HG03575 (cell line): Measurements from ENCODE around the gene CMIP.
"Not testable (repeated sequence)": the region's sequence is repeated elsewhere in the genome, so short reads cannot be mapped to it uniquely, and the experiment has no call there.

Experiments
- ATAC-seq: cut with Tn5 transposase; IDR thresholded peaks from one replicate; pipeline ENCODE4 v1.9.1; 2021; ENCODE audit not compliant: unreplicated experiment, insufficient number of reproducible peaks, low FRiP score; ENCODE audit errors: extremely low read depth

CMIP gene

GRCh38 chr16:81521141-81521626, 76.6 kb downstream of the CMIP start:
- no peak for ATAC-seq

- no peak for ATAC-seq
Measured at GRCh38 chr16:81522108-81522701, 77.6 kb downstream of the CMIP start.

GRCh38 chr16:81522851-81523250, 78.2 kb downstream of the CMIP start:
- not testable (repeated sequence) for ATAC-seq

GRCh38 chr16:81523387-81524115, 78.9 kb downstream of the CMIP start:
- ATAC-seq = no peak

GRCh38 chr16:81524382-81524781, 79.8 kb downstream of the CMIP start:
- no peak for ATAC-seq

GRCh38 chr16:81524885-81525284, 80.3 kb downstream of the CMIP start:
- ATAC-seq = not testable (repeated sequence)

GRCh38 chr16:81526199-81526598, 81.6 kb downstream of the CMIP start:
- no peak for ATAC-seq

GRCh38 chr16:81526935-81527334, 82.3 kb downstream of the CMIP start:
- no peak for ATAC-seq

GRCh38 chr16:81527477-81528178, 83.0 kb downstream of the CMIP start:
- ATAC-seq = no peak

- no peak for ATAC-seq
Measured at GRCh38 chr16:81528256-81528655, 83.6 kb downstream of the CMIP start.

GRCh38 chr16:81530296-81530721, 85.7 kb downstream of the CMIP start:
- no peak for ATAC-seq

- ATAC-seq = no peak
Measured at GRCh38 chr16:81530814-81531213, 86.2 kb downstream of the CMIP start.

- ATAC-seq = no peak
Measured at GRCh38 chr16:81531419-81531821, 86.8 kb downstream of the CMIP start.

- ATAC-seq = no peak
Measured at GRCh38 chr16:81532491-81533174, 88.0 kb downstream of the CMIP start.

- no peak for ATAC-seq
Measured at GRCh38 chr16:81533175-81533507, 88.5 kb downstream of the CMIP start.

GRCh38 chr16:81535679-81536360, 91.2 kb downstream of the CMIP start:
- ATAC-seq = no peak

- ATAC-seq = no peak
Measured at GRCh38 chr16:81536648-81537047, 92.0 kb downstream of the CMIP start.

- no peak for ATAC-seq
Measured at GRCh38 chr16:81537721-81538561, 93.3 kb downstream of the CMIP start.
